HCT116 (cell line): ENCODE data around the gene GFAP. TPM values are rescaled to one million over a fixed set of nuclear protein-coding genes. Genes with fewer than 3 reads are reported as not detected.

Experiments used
- ATAC-seq: fragments of 200-7000 bp; cut with Tn5 transposase; 2 replicates; pipeline ENCODE4 v1.9.1; 2020; ENCODE audit warnings: mild to moderate bottlenecking, moderate library complexity
- BruUV-seq: library from RNA; stranded (reverse); fragments of 400-500 nt; replicated peaks from 2 replicates; lab custom pipeline; 2021; lab: Mats Ljungman, UMichigan
- CTCF ChIA-PET: fragments of 300-600 bp; sonication (Branson Sonifier 250); formaldehyde crosslinking; loops from one replicate; lab custom pipeline; 2021; ENCODE audit warnings: antibody characterized with exemption; lab: Charles Lee
- POLR2A ChIA-PET: fragments of 300-600, 350-600 bp; sonication (Branson Sonifier 250); formaldehyde crosslinking; loops from one replicate; lab custom pipeline; 2021; ENCODE audit warnings: antibody characterized with exemption; lab: Charles Lee
- RAD21 ChIA-PET, 2 experiments: fragments of 300-600 bp; sonication (Branson Sonifier 250); formaldehyde crosslinking; loops; one replicate each; lab custom pipeline; 2023; ENCODE audit warnings: low total read pairs in 2 of 2; ENCODE audit not compliant: uncharacterized antibody in 2 of 2, unreplicated experiment in 2 of 2, low non-redundant PET in 1 of 2; lab: Charles Lee
- DNase-seq: peaks from one replicate; pipeline ENCODE4 v3.0.0-alpha.2; 2010; ENCODE audit warnings: low read depth, low spot score
- H2AFZ ChIP-seq: fragments of 200-600 bp; shearing (Covaris generic), sonication (generic); 2 replicates; pipeline ENCODE4 v1.6.1; 2017; ENCODE audit warnings: low read depth, mixed run types, mixed read lengths, antibody characterized with exemption, low read length; ENCODE audit not compliant: poor library complexity, severe bottlenecking
- H3K27ac ChIP-seq: 2 replicates; pipeline ENCODE4 v1.5.1; 2012; ENCODE audit warnings: low read depth, low read length
- H3K27me3 ChIP-seq: fragments of 200-600 bp; sonication (generic); 2 replicates; pipeline ENCODE4 v1.6.1; 2016; ENCODE audit warnings: mixed run types, low read length, mixed read lengths; ENCODE audit not compliant: insufficient read depth
- H3K36me3 ChIP-seq, 2 experiments: fragments of 200-500 bp in 1 of 2; fragments of 200-600 bp in 1 of 2; sonication (Bioruptor generic) in 1 of 2; sonication (generic) in 1 of 2; 2 replicates each; pipeline versions ENCODE4 v1.5.1 to v1.6.1; 2014 to 2016; ENCODE audit warnings: low read length in 2 of 2, inconsistent platforms in 1 of 2, mixed read lengths in 1 of 2, mixed run types in 1 of 2; ENCODE audit not compliant: insufficient read depth in 2 of 2, control insufficient read depth in 1 of 2
- H3K4me1 ChIP-seq, 2 experiments: fragments of 200-600 bp in 1 of 2; sonication (generic) in 1 of 2; 2 replicates each; pipeline versions ENCODE4 v1.5.1 to v1.6.1; 2012 to 2017; ENCODE audit warnings: low read length in 2 of 2, inconsistent platforms in 1 of 2, mild to moderate bottlenecking in 1 of 2, mixed read lengths in 1 of 2, mixed run types in 1 of 2, moderate library complexity in 1 of 2; ENCODE audit not compliant: insufficient read depth in 2 of 2, control insufficient read depth in 1 of 2
- H3K4me2 ChIP-seq: fragments of 200-600 bp; sonication (generic); 2 replicates; pipeline ENCODE4 v1.6.1; 2017; ENCODE audit warnings: mixed run types, low read length, mixed read lengths
- H3K4me3 ChIP-seq, 2 experiments: fragments of 200-600 bp in 1 of 2; sonication (generic) in 1 of 2; replicated peaks in 1 of 2; 2 replicates each; pipeline ENCODE4 v1.5.1; 2011 to 2016; ENCODE audit warnings: low read length in 2 of 2, control low read depth in 1 of 2, low read depth in 1 of 2, mild to moderate bottlenecking in 1 of 2, mixed read lengths in 1 of 2, mixed run types in 1 of 2
- H3K79me2 ChIP-seq: fragments of 200-600 bp; sonication (generic); 2 replicates; pipeline ENCODE4 v1.6.1; 2017; ENCODE audit warnings: mild to moderate bottlenecking, mixed run types, low read length, moderate library complexity, mixed read lengths; ENCODE audit not compliant: insufficient read depth
- H3K9ac ChIP-seq: fragments of 200-600 bp; sonication (generic); 2 replicates; pipeline ENCODE4 v1.6.1; 2016; ENCODE audit warnings: low read length, mixed read lengths
- H3K9me2 ChIP-seq: fragments of 200-600 bp; sonication (generic), shearing (Covaris generic); 2 replicates; pipeline ENCODE4 v1.6.1; 2017; ENCODE audit warnings: mixed run types, mild to moderate bottlenecking, moderate library complexity; ENCODE audit not compliant: insufficient read depth
- H3K9me3 ChIP-seq, 2 experiments: fragments of 200-500 bp in 1 of 2; fragments of 200-600 bp in 1 of 2; sonication (Bioruptor generic) in 1 of 2; sonication (generic) in 1 of 2; 2 replicates each; pipeline ENCODE4 v1.6.1; 2014 to 2017; ENCODE audit warnings: low read length in 2 of 2, mixed read lengths in 2 of 2, inconsistent platforms in 1 of 2, low read depth in 1 of 2, mild to moderate bottlenecking in 1 of 2, mixed run types in 1 of 2, moderate library complexity in 1 of 2; ENCODE audit not compliant: control insufficient read depth in 1 of 2, insufficient read depth in 1 of 2
- H4K20me1 ChIP-seq: fragments of 200-600 bp; sonication (generic), shearing (Covaris generic); 2 replicates; pipeline ENCODE4 v1.6.1; 2017; ENCODE audit warnings: mixed run types, mild to moderate bottlenecking, moderate library complexity; ENCODE audit not compliant: insufficient read depth
- SIN3A ChIP-seq: IDR thresholded peaks from 2 replicates; pipeline ENCODE4 v1.6.1; 2012; ENCODE audit warnings: low read depth
- intact Hi-C: fragments of 100-400 bp; cut with micrococcal nuclease; formaldehyde crosslinking; loops from 2 replicates; pipeline ENCODE4 v1.10.0; 2022
- total RNA-seq: library from RNA; stranded (reverse); gene quantifications from one replicate; pipeline ENCODE4 v1.2.1, GENCODE V29; 2021; ENCODE audit not compliant: unreplicated experiment
- TF ChIP-seq, protein P1 (sequence below), 3 experiments: fragments of 200-600 bp in 1 of 3; sonication (generic) in 1 of 3; IDR thresholded peaks in 2 of 3; conservative IDR thresholded peaks in 1 of 3; 2 replicates each; pipeline ENCODE4 v1.5.1; 2012 to 2017; ENCODE audit warnings: low read depth in 2 of 3, low read length in 2 of 3, antibody characterized with exemption in 1 of 3, borderline replicate concordance in 1 of 3, control low read depth in 1 of 3, mild to moderate bottlenecking in 1 of 3, mixed read lengths in 1 of 3, mixed run types in 1 of 3, moderate library complexity in 1 of 3; ENCODE audit not compliant: insufficient read depth in 1 of 3

GFAP gene
- total RNA-seq, 1 experiment from 2014 or later = not detected

DNA sequence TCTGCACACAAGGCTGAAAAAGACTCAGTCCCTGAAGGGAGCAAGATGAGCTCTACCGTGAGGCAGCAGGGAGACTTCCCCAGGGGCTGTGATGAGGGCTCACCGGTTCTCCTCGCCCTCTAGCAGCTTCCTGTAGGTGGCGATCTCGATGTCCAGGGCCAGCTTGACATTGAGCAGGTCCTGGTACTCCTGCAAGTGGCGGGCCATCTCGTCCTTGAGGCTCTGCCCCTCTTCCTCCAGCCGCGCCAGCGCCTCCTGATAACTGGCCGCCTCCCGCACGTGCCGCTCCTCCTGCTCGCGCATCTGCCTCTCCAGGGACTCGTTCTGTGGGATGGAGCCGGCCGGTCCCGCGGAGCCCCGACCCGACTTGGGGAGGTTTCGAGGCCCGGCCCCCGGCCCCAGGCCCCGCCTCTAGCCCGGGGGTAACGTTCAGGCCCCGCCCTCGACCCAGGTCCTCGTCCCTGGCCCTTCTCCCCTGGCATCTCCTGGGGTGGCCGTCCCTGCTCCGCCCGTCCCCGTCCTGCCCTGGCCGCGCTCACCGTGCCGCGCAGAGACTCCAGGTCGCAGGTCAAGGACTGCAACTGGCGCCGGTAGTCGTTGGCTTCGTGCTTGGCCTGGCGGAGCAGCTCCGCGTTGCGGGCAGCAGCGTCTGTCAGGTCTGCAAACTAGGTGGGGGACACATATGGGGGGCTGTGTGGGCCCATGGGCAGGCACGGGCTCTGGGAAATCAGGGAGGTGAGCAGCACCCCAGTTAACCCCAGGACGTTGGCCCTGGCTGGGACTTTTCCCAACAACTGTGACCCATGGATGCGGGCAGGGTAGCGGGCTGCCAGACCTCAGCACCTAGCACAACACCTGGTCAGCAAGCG, 3.9 kb downstream of the GFAP start:
- POLR2A ChIA-PET = interaction anchor here (0.7 kb wide), 1 partner anchor 160 kb away, joined by 3 read pairs; no protein-coding TSS in a partner anchor
- Histone ChIP-seq H4K20me1 (no peaks in the 10 kb centered on the region), H2AFZ (no peak overlapping the region), H3K4me1 (peaks cover 3 to 6% of the 10 kb centered on the region in 2 experiments), H3K27ac (no peak overlapping the region), H3K36me3 (no peaks in the 10 kb centered on the region), H3K79me2 (no peaks in the 10 kb centered on the region), H3K4me3 (no peak overlapping the region), H3K4me2 (no peak overlapping the region), H3K9ac (no peak overlapping the region)
- RAD21 ChIA-PET = interaction anchor here in 1 of 2 experiments (0.7 kb wide), 1 partner anchor 136 kb away, joined by 3 read pairs; no protein-coding TSS in a partner anchor
- DNase-seq = peak; percentile 35
- intact Hi-C loops = no loop called here
- CTCF ChIA-PET = interaction anchor here (0.5 to 3.1 kb wide), 7 partner anchors 9 to 136 kb away, joined by 3 to 16 read pairs (median 4); partner anchors contain the start of gene EFTUD2
- no peak for TF ChIP-seq SIN3A
- TF ChIP-seq, protein P1, sequence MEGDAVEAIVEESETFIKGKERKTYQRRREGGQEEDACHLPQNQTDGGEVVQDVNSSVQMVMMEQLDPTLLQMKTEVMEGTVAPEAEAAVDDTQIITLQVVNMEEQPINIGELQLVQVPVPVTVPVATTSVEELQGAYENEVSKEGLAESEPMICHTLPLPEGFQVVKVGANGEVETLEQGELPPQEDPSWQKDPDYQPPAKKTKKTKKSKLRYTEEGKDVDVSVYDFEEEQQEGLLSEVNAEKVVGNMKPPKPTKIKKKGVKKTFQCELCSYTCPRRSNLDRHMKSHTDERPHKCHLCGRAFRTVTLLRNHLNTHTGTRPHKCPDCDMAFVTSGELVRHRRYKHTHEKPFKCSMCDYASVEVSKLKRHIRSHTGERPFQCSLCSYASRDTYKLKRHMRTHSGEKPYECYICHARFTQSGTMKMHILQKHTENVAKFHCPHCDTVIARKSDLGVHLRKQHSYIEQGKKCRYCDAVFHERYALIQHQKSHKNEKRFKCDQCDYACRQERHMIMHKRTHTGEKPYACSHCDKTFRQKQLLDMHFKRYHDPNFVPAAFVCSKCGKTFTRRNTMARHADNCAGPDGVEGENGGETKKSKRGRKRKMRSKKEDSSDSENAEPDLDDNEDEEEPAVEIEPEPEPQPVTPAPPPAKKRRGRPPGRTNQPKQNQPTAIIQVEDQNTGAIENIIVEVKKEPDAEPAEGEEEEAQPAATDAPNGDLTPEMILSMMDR (IDR thresholded peaks at IDR 0.05 in 2 of 3, conservative IDR thresholded peaks at IDR 0.05 in 1 of 3; ENCODE audit: borderline replicate concordance in 1 of 3, insufficient read depth in 1 of 3, low read depth in 2 of 3, low read length in 2 of 3) = peak; percentile 46 to 74 (median 56); a peak in 5 of 6 replicates
- TF ChIP-seq, all 23 proteins: peak for 1
- ATAC-seq = peak; percentile 93
- Histone ChIP-seq H3K9me2 (no peaks in the 10 kb centered on the region), H3K9me3 (no peaks in the 10 kb centered on the region), H3K27me3 (no peaks in the 10 kb centered on the region)
- no TSS peak for BruUV-seq
